ENCODE data around the gene CLDN4. TPM values are rescaled to one million over a fixed set of nuclear protein-coding genes. Genes with fewer than 3 reads are reported as not detected.

Gene CLDN4
- total RNA-seq, 2 donors from 2014 or later: 0.41 TPM; not detected in 1

- no peak for DNase-seq (ENCODE audit: low spot score)
- Histone ChIP-seq H3K36me3 (no peaks in the 10 kb centered on the region), H3K4me3 (no peak overlapping the region), H3K27me3 (no peaks in the 10 kb centered on the region), H3K9me3 (no peaks in the 10 kb centered on the region), H3K27ac (no peak overlapping the region), H3K4me1 (no peaks in the 10 kb centered on the region)
- TF ChIP-seq, protein P1, sequence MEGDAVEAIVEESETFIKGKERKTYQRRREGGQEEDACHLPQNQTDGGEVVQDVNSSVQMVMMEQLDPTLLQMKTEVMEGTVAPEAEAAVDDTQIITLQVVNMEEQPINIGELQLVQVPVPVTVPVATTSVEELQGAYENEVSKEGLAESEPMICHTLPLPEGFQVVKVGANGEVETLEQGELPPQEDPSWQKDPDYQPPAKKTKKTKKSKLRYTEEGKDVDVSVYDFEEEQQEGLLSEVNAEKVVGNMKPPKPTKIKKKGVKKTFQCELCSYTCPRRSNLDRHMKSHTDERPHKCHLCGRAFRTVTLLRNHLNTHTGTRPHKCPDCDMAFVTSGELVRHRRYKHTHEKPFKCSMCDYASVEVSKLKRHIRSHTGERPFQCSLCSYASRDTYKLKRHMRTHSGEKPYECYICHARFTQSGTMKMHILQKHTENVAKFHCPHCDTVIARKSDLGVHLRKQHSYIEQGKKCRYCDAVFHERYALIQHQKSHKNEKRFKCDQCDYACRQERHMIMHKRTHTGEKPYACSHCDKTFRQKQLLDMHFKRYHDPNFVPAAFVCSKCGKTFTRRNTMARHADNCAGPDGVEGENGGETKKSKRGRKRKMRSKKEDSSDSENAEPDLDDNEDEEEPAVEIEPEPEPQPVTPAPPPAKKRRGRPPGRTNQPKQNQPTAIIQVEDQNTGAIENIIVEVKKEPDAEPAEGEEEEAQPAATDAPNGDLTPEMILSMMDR (IDR thresholded peaks at IDR 0.05): no peak
Observed at GRCh38 chr7:73861305-73861704, 30.5 kb downstream of the CLDN4 start.

GRCh38 chr7:73864981-73865711 is 34.4 kb downstream of the CLDN4 start:
- Histone ChIP-seq H3K4me1 (peaks cover 0 to 15% of the 10 kb centered on the region in 2 donors), H3K27ac (no peak overlapping the region), H3K27me3 (no peaks in the 10 kb centered on the region), H3K4me3 (no peak overlapping the region), H3K36me3 (no peaks in the 10 kb centered on the region), H3K9me3 (no peaks in the 10 kb centered on the region)
- TF ChIP-seq, protein P1 (IDR thresholded peaks at IDR 0.05): no peak
- no peak for DNase-seq (ENCODE audit: low spot score)

GRCh38 chr7:73865738-73866445 is 35.1 kb downstream of the CLDN4 start:
- TF ChIP-seq, protein P1 (IDR thresholded peaks at IDR 0.05): peak in 1 of 2 donors; percentile 77
- no peaks in the 10 kb centered on the region for H3K27me3 ChIP-seq
- DNase-seq (ENCODE audit: low spot score): no peak

GRCh38 chr7:73866446-73866767 is 35.6 kb downstream of the CLDN4 start:
- H3K9me3 ChIP-seq: no peaks in the 10 kb centered on the region
- H3K4me1 ChIP-seq: peaks cover 0 to 27% of the 10 kb centered on the region in 2 donors
- H3K27me3 ChIP-seq: no peaks in the 10 kb centered on the region
- H3K27ac ChIP-seq: no peak overlapping the region
- TF ChIP-seq, protein P1 (IDR thresholded peaks at IDR 0.05): no peak
- DNase-seq (ENCODE audit: low spot score): no peak
- H3K36me3 ChIP-seq: no peaks in the 10 kb centered on the region
- H3K4me3 ChIP-seq: no peak overlapping the region

More at GRCh38 chr7:73865738-73866445, 35.1 kb downstream of the CLDN4 start:
- Histone ChIP-seq H3K27ac (no peak overlapping the region), H3K4me1 (peaks cover 0 to 22% of the 10 kb centered on the region in 2 donors), H3K9me3 (no peaks in the 10 kb centered on the region), H3K36me3 (no peaks in the 10 kb centered on the region), H3K4me3 (no peak overlapping the region)

GRCh38 chr7:73869011-73869798 is 38.4 kb downstream of the CLDN4 start:
- no peaks in the 10 kb centered on the region for H3K36me3 ChIP-seq
- no peak for DNase-seq (ENCODE audit: low spot score)
- no peak overlapping the region for H3K4me3 ChIP-seq
- peaks cover 0 to 39% of the 10 kb centered on the region in 2 donors for H3K4me1 ChIP-seq
- TF ChIP-seq, protein P1 (IDR thresholded peaks at IDR 0.05): no peak
- H3K27ac ChIP-seq: peak overlapping the region; percentile 4 to 51
- H3K9me3 ChIP-seq: no peaks in the 10 kb centered on the region
- no peaks in the 10 kb centered on the region for H3K27me3 ChIP-seq

All from right atrium auricular region (tissue), 2 donors.